DND-41 (cell line): ENCODE results near the gene FGF12.

Source experiments
- ATAC-seq: fragments of 200-7000 bp; cut with Tn5 transposase; 3 replicates; pipeline ENCODE4 v1.9.1; 2021; ENCODE audit warnings: low read depth; ENCODE audit not compliant: insufficient read depth
- DNase-seq: peaks from one replicate; pipeline ENCODE4 v3.0.0-alpha.2; 2020
- H2AFZ ChIP-seq: 2 replicates; pipeline ENCODE4 v1.6.0; 2012; ENCODE audit warnings: low read depth, low read length
- H3K27ac ChIP-seq: 2 replicates; pipeline ENCODE4 v1.5.1; 2012; ENCODE audit warnings: low read length, inconsistent platforms
- H3K27me3 ChIP-seq: fragments of 200-600 bp; sonication (generic); 2 replicates; pipeline ENCODE4 v1.6.0; 2012; ENCODE audit warnings: low read length, mild to moderate bottlenecking, inconsistent platforms; ENCODE audit not compliant: insufficient read depth, poor library complexity
- H3K36me3 ChIP-seq: 2 replicates; pipeline ENCODE4 v1.5.1; 2012; ENCODE audit warnings: low read length, inconsistent platforms; ENCODE audit not compliant: insufficient read depth
- H3K4me1 ChIP-seq: 2 replicates; pipeline ENCODE4 v1.5.1; 2012; ENCODE audit warnings: mild to moderate bottlenecking, low read length; ENCODE audit not compliant: insufficient read depth
- H3K4me2 ChIP-seq: 2 replicates; pipeline ENCODE4 v1.6.0; 2012; ENCODE audit warnings: mild to moderate bottlenecking, moderate library complexity, low read length, inconsistent platforms; ENCODE audit not compliant: insufficient read depth
- H3K4me3 ChIP-seq, 2 experiments: fragments of 200-600 bp in 1 of 2; shearing (Covaris generic) in 1 of 2; 2 replicates each; pipeline ENCODE4 v1.5.1; 2012 to 2016; ENCODE audit warnings: inconsistent platforms in 2 of 2, low read length in 2 of 2, mild to moderate bottlenecking in 2 of 2, low read depth in 1 of 2, moderate library complexity in 1 of 2
- H3K79me2 ChIP-seq: 2 replicates; pipeline ENCODE4 v1.6.0; 2012; ENCODE audit warnings: low read length, inconsistent platforms; ENCODE audit not compliant: insufficient read depth
- H3K9ac ChIP-seq: 2 replicates; pipeline ENCODE4 v1.6.0; 2012; ENCODE audit warnings: low read depth, mild to moderate bottlenecking, inconsistent platforms, low read length, moderate library complexity
- H3K9me3 ChIP-seq: 2 replicates; pipeline ENCODE4 v1.5.1; 2012; ENCODE audit warnings: low read length, moderate library complexity, mild to moderate bottlenecking, inconsistent platforms; ENCODE audit not compliant: insufficient read depth, severe bottlenecking
- H4K20me1 ChIP-seq: 2 replicates; pipeline ENCODE4 v1.6.0; 2012; ENCODE audit warnings: low read length; ENCODE audit not compliant: insufficient read depth
- CTCF ChIP-seq: IDR thresholded peaks from 2 replicates; pipeline ENCODE4 v1.5.1; 2012; ENCODE audit warnings: borderline replicate concordance, low read length, moderate library complexity, mild to moderate bottlenecking; ENCODE audit not compliant: poor library complexity, severe bottlenecking; ENCODE audit errors: extremely low read depth
- EZH2 ChIP-seq: IDR thresholded peaks from 3 replicates; pipeline ENCODE4 v1.6.1; 2012; ENCODE audit warnings: borderline replicate concordance, low read depth, mild to moderate bottlenecking, moderate library complexity, low read length, inconsistent platforms; ENCODE audit not compliant: severe bottlenecking

Gene FGF12

GRCh38 chr3:192186045-192186444 lies 541.3 kb downstream of the FGF12 start:
- Histone ChIP-seq H3K9ac (no peak overlapping the region), H3K27me3 (no peaks in the 10 kb centered on the region), H3K9me3 (no peaks in the 10 kb centered on the region), H2AFZ (no peak overlapping the region), H3K4me2 (no peak overlapping the region), H4K20me1 (no peaks in the 10 kb centered on the region), H3K4me3 (no peak overlapping the region), H3K79me2 (no peaks in the 10 kb centered on the region), H3K4me1 (no peaks in the 10 kb centered on the region), H3K36me3 (no peaks in the 10 kb centered on the region), H3K27ac (no peak overlapping the region)
- DNase-seq = no peak
- no peak for TF ChIP-seq CTCF
- TF ChIP-seq EZH2 = no peak
- no peak for ATAC-seq

GRCh38 chr3:192183109-192183508 lies 544.2 kb downstream of the FGF12 start:
- ATAC-seq = no peak
- no peak for DNase-seq
- no peak for TF ChIP-seq CTCF
- no peak for TF ChIP-seq EZH2
- H3K9me3 ChIP-seq = no peaks in the 10 kb centered on the region
- no peaks in the 10 kb centered on the region for H4K20me1 ChIP-seq
- no peaks in the 10 kb centered on the region for H3K79me2 ChIP-seq
- H3K36me3 ChIP-seq = no peaks in the 10 kb centered on the region
- no peak overlapping the region for H3K4me3 ChIP-seq
- no peak overlapping the region for H3K27ac ChIP-seq
- no peak overlapping the region for H3K4me2 ChIP-seq
- no peak overlapping the region for H3K9ac ChIP-seq
- H2AFZ ChIP-seq = no peak overlapping the region
- H3K4me1 ChIP-seq = no peaks in the 10 kb centered on the region
- no peaks in the 10 kb centered on the region for H3K27me3 ChIP-seq

- TF ChIP-seq CTCF = no peak
- no peak overlapping the region for H3K4me3 ChIP-seq
Measured at GRCh38 chr3:192181151-192181550, 546.2 kb downstream of the FGF12 start.

GRCh38 chr3:192177383-192177782 lies 550.0 kb downstream of the FGF12 start:
- Histone ChIP-seq H3K9ac (no peak overlapping the region), H3K4me2 (no peak overlapping the region), H3K9me3 (no peaks in the 10 kb centered on the region), H3K27me3 (no peaks in the 10 kb centered on the region), H3K27ac (no peak overlapping the region), H3K36me3 (no peaks in the 10 kb centered on the region), H4K20me1 (no peaks in the 10 kb centered on the region), H3K79me2 (no peaks in the 10 kb centered on the region), H3K4me3 (no peak overlapping the region), H2AFZ (no peak overlapping the region), H3K4me1 (no peaks in the 10 kb centered on the region)
- ATAC-seq (no peak), DNase-seq (no peak)
- no peak for TF ChIP-seq EZH2
- TF ChIP-seq CTCF = no peak

More at GRCh38 chr3:192181151-192181550, 546.2 kb downstream of the FGF12 start:
- Histone ChIP-seq H4K20me1 (no peaks in the 10 kb centered on the region), H3K27me3 (no peaks in the 10 kb centered on the region), H3K4me1 (no peaks in the 10 kb centered on the region), H3K9me3 (no peaks in the 10 kb centered on the region), H2AFZ (no peak overlapping the region), H3K9ac (no peak overlapping the region), H3K36me3 (no peaks in the 10 kb centered on the region), H3K79me2 (no peaks in the 10 kb centered on the region), H3K27ac (no peak overlapping the region), H3K4me2 (no peak overlapping the region)
- DNase-seq (no peak), ATAC-seq (no peak)
